ENCODE results near the gene VSIG4.
"Not testable (repeated sequence)": the region's sequence is repeated elsewhere in the genome, so short reads cannot be mapped to it uniquely, and the experiment has no call there.

The VSIG4 gene

DNA sequence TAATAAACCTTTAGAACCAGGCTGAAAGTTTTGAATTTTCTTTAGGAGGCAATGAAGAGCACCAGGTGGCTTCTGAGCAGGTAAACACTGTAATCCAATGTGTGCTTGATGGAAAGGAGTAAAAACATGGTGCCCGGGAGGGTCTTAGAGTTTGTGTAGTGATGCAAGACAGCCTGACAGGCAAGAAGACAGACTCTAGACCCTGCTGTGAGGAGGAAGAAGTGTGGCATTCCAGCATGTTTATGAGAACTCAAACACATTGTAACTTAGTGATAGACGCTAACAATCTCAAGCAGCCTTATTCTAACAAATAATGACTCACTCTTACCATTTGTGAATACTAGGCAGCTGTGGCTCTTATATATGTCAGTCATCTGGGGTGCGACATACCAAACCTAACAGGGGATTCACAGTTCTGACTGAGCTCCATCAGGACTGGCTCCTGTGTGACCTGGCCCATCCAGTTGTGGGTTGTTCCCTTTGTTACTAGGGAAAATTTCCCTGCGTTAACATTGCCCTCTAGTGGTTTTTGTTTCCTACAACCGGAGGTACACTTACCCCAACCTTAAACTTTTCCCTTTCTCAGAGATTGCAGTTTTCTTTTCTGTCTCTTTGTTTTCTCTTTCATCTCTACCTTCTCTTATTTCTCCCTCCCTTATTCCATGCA, 53.8 kb downstream of the VSIG4 start:
- in situ Hi-C loops (cut with HindIII; ENCODE audit: low sequenced_read_pairs): no loop called here

DNA sequence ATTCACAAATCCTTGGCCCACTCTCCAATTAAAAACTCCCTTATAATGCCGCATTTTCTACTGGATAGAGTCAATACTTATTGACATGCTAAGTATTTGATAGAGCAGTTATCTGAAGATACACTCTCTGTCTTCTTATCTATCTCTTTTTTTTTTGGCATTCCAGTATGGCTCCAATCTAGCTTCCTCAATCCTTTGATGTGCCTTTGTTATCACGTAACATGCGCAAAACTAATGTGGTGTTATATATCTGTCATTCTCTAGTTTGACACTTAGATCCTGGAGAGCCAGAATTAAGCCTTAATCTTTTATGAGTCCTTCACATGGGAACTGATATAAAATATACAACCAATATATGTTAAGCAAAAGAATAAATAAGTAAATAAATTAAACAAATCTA, 54.7 kb downstream of the VSIG4 start:
- in situ Hi-C loops (cut with HindIII; ENCODE audit: low sequenced_read_pairs): no loop called here

DNA sequence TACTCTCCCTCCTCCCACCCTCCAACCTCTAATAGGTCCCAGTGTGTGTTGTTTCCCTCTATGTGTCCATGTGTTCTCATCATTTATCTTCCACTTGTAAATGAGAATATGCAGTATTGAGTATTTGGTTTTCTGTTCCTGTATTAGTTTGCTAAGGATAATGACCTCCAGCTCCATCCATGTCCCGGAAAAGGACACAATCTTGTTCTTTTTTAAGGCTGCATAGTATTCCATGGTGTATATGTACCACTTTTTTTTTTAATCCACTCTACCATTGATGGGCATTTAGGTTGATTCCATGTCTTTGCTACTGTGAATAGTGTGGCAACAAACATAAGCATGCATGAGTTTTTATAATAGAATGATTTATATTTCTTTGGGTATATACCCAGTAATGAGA, 62.7 kb downstream of the VSIG4 start:
- in situ Hi-C loops (cut with HindIII; ENCODE audit: low sequenced_read_pairs): not testable (repeated sequence)

DNA sequence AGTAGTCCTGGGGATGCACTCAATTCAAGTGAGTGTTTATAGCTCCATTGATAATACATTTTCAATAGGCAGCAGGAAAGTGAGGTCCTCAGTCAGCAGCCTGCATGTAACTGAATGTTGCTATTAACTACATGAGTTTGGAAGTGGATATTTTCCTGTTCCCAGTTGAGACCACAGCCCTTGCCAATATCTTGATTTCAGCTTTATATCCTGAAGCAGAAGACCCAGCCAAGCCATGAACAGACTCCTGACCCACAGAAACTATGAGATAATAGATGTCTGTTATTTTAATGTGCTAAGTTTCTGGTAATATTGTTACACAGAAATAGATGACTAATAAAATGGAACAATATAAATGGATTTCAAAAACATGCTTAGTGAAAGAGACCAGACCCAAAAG, 63.7 kb downstream of the VSIG4 start:
- in situ Hi-C loops (cut with HindIII; ENCODE audit: low sequenced_read_pairs): no loop called here

DNA sequence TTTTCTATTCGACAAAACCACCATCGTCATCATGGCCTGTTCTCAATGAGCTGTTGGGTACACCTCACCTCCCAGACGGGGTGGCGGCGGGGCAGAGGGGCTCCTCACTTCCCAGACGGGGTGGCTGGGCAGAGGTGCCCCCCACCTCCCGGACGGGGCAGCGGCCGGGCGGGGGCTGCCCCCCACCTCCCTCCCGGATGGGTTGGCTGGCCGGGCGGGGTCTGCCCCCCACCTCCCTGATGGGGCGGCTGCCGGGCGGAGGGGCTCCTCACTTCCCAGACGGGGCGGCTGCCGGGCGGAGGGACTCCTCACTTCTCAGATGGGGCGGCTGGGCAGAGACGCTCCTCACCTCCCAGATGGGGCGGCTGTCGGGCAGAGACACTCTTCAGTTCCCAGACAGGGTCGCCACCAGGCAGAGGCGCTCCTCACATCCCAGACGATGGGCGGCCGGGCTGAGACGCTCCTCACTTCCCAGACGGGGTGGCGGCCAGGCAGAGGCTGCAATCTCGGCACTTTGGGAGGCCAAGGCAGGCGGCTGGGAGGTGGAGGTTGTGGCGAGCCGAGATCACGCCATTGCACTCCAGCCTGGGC, 64.6 kb downstream of the VSIG4 start:
- in situ Hi-C loops (cut with HindIII; ENCODE audit: low sequenced_read_pairs): not testable (repeated sequence)
